HG02798 (cell line): ENCODE results near the gene FRMD4A.
"Not testable (repeated sequence)": the region's sequence is repeated elsewhere in the genome, so short reads cannot be mapped to it uniquely, and the experiment has no call there.

Source experiments
- ATAC-seq: cut with Tn5 transposase; IDR thresholded peaks from one replicate; pipeline ENCODE4 v1.9.1; 2021; ENCODE audit warnings: mild to moderate bottlenecking; ENCODE audit not compliant: unreplicated experiment, poor library complexity

Gene FRMD4A

DNA sequence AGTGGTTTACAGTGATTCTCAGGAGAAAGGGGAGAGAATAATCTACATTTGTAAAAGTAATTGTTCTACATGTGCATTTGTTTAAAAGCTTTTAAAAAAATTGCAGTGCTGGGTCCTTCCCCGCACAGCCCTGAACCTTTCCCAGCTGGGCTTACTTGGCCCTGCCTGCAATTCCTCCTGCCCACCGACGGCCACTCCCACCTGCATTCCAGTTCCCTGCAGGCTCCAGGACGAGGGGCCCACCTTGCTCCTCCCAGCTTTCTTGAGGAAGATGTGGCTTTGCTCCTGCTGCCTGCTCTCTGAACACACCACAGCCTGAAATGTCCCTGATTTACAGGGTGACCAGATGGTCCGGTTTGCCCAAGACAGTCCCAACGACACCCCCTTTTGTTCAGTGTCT, 521.3 kb downstream of the FRMD4A start:
- no peak for ATAC-seq

DNA sequence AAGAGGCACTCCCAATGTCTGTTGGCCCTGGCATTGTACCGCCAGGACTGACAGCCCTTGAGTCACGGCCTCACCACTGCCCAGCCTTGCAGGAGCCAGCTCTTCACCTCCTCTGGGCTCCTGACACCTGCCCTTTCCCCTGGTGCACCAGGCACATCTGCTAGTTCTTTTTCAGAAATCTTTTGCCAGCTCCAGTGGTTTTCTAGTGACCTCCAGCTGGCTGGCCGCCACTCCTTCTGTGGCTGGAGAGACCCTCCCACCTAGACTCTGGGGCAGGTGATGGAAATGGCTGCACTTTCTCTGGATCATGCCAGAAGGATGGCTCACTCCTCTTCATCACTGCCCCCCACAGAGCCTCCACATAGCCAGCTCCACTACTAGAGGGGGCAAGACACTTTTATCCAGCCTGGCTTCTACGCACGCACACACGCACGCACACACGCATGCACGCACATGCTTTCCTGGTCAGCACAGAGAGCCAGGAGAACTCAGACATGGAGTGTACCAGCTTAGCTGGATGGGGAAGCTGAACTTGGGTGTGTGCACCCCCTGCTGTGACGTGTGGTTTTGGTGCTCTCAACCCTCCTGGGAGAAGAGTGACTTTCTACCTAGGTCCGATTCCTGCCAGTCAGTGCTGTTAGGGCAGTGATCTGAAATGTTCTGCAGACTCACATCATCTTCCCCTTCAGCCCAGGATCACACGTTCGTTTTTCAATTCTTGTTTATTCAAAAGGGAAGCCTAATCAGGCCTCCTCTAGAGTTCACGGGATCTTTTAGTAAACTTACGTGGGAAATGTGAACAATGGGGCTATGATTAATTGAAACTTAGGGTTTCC, 522.0 kb downstream of the FRMD4A start:
- no peak for ATAC-seq

DNA sequence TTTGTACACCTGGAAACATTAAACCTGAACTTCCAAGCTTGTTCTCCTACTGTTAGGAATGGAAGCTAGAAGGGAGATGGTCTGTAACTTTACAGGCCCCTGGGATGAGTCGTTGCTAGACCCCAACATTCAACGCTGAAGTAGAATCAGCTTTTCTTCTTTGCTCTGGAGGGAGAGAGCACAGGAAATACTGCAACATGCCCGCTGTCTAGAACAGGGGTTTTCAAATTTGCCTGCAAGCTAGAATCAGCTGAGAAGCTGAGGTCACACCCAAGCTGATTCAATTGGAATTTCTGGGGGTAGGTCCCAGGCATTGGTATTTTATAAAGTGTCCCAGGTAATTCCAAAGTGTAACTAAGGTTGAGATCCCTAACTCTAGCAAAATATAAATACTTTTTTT, 524.3 kb downstream of the FRMD4A start:
- no peak for ATAC-seq

DNA sequence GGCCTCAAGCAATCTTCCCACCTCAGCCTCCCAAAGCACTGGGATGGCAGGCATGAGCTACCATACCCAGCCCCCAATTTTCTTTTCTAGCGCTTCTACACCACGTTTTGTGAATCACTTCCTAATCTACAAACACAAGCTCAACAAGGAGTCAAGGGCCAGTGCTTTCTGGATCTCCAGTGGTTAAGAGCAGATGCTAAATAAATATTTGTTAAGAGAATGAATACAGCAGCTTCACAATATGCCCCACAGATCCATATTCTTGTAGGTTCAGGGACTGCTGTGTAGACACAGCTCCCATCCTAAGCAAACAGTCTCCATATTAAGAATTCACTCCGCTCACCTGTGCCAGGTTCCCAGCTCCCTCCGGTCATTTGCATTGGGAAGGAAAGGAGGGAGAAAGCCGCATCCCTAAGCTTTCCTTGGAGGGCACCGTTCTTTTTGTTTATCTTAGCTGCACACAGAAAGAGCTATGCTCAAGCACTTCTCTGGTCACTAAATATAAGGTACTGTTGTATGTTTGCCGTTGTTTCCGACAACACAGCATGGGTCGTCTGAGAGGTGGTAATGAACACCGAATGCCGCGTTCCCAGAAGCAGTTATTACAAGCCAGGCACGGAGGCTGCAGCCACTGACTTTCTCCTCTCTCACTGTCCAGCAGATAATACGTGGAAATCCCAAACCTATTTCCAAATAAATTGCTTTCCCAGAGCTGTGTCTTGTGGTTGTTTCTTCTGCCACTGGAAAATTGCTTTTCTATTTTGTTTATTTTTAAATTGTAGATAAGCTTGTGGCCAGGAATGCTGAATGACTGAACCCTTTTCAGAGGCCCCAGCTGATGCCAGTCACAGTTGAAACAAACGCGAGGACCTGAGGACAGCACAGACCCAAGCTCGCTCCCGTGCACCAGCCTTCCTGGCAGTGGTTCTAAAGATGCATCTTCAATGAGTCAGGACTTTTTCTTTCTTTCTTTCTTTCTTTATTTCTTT, 526.9 kb downstream of the FRMD4A start:
- ATAC-seq = no peak

DNA sequence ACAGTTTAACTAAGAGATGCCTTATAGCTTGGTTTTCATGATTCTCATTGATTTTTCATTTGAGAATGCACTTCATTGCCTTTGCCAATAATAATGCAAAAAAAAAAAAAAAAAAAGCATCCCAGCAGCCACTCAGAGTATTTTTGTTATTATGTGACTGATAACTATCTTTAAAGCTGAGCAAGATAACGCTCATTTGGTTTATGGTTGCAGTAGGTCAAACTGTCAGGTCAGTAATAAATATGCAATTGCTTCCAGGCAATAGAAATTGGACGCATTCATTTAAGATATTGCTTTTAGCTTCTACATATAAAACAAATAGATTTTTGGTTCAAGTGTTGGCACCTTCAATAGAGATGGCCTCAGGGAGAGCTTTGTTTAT, 528.8 kb downstream of the FRMD4A start:
- no peak for ATAC-seq

DNA sequence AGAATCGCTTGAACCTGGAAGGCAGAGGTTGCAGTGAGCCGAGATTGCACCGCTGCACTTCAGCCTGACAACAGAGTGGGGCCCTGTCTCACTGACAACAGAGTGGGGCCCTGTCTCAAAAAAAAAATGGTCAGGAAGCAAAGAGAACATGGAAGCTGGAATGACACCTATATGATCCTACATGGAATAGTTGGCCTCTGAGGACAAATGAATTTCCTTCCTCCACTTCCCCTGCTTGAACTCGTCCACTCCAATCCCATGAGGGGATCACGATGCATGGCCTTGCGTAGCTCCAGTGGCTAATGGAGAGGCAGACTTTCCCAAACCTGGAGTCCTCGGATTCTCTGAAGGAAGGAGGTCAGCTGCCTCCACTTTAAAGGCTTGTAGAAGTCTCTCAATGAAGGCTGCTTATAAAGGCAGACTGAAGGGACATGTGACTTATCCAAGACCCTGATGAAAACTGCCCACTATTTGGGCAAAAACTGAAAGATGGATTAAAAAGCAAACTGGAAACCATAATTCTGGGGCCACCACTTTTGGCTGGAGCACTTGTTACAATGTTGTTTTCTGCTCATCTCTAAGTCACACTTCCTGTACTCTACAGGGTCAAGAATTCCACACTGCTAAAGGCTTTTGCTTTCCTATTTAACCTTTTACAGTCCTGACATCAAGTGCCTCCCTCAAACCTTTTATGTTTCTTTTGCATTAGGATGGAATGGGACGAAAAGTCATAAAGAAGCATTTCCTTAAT, 529.4 kb downstream of the FRMD4A start:
- no peak for ATAC-seq

DNA sequence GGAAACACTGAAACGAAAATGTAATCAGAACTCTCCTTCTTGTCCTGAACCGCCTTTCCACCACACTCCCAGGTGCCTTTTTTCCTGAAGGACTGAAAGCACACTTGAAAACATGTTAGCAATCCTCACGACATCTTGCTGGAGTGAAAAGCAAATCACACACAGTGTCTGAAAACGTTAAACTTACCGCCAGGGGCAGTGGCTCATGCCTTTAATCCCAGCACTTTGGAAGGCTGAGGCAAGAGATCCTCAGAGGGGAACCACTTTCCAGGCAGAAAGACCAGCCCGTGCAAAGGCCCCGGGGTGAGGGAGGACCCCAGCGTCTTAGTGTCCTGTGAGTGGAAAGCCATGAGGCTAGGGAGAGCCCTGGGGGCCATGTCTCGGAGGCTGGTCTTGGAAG, 533.6 kb downstream of the FRMD4A start:
- no peak for ATAC-seq

DNA sequence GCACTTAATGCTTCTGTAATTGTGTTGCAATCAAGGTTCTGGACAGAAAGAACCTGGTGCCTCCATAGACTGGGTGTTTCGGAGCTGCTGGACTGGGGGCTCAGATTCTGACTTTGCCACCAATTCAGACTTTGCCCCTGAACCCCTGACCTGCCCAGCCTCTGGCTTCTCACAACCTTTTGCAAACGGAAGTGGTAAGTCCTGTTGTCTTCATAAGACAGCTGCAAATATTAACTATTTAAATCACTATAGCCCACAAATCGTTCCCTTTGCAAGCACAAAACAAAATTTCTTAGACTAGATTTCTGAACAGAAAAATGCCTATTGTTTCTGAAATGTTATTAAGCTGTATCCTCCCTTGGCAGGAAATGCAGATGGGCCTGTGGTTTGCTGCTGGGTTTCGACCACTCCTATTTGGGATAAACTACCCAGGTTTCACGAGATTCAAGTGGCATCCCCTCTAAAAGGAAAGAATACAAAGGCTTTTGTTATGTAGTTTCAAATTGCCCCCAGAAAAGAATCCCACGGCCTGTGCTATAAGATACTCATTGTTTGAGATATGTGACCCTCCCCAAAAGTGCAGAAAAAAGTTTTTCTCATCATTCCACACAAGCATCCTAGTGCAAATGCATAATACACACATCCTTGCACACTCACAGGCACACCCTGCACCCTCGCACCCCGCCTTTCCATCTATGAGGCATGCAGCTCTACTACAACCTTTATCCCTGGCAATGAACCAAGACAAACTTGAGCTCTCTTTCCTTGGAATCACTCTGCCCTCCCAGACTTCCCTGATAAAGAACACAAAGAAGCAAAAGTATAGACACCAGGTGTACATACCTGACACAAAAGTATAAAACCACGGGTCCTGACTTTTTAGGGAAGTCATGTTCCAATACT, 534.8 kb downstream of the FRMD4A start:
- ATAC-seq = no peak

DNA sequence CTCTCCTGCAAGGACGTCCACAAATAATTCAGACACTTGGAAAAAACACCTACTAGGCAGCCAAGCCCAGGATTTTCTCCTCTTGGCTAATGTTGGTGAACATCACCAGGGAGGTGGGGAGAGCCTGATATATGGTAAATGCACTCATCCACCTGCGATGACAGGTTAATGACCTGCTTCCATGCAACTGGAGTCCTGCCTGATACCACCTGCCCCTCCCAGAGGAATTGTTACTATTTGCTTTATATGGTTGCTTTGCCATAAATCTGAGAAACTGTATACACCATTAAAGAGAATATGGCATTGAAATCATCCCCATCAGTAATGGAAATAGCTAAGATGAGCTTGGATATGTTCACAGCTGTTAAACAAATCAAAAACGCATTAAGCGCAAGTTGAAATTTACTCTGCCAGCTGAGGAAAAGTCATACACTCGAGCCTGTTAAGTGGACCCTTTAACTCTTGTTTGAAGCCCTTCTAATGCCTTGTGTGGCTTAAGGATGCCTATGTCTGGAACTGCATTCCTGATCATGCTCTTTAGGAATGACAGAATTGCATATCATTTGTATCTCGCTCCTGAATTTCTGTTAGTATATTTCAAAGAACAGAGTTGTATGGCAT, 535.6 kb downstream of the FRMD4A start:
- ATAC-seq = no peak

DNA sequence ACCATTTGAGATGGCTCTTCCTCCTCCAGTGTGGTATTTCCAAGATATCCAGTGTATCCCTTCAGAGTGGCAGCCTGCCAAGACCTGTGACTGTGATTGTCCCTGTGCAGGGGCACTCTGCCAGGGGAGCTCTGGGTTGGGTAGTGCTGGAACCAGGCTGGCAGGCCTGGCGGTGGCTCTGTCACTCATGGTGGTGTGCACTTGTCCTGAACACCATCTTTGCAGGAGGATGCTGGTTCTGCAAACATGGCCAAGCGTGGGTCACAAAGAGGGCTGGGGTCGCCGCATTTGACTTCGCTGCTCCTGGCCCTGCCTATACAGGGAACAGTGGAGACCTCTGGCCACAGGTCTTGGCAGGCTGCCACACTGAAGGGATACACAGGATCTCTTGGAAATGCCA, 538.7 kb downstream of the FRMD4A start:
- ATAC-seq = no peak

DNA sequence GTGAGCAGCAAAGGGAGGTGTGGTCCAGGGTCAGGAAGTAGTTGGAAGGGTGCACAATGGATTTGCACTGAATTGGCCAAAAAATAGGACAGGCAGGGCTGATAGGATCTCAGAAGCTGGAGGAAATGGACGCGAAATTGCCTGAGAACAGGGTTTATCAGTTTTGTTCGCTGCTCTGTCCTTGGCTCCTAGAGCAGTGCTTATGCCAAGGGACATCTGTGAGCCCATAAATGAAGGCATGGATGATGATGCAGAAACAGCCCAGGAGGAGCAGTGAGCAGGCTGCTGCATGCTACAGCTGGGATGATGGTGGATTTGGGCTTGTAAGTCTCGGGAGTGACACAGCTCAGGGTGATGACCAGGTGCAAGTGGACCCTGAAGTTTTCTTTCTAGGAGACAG, 539.2 kb downstream of the FRMD4A start:
- ATAC-seq = no peak

DNA sequence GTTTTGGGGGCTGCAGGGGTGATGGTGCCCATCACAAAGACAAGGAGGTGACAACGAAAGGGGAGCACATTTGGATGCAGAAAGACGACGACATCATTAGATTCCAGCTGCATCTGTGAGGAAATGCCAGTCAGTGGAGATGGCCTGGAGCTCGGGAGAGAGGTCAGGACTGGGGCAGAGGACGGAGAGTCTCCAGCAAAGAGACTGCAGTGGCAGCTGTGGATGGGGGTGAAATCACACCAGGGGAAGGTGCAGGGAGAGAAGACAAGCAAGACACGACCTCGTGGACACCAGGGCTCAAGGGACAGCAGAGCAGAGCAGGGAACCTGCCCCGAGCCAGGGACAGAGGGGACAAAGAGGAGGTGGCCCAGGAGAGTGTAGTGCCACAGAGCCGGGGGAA, 540.5 kb downstream of the FRMD4A start:
- no peak for ATAC-seq

DNA sequence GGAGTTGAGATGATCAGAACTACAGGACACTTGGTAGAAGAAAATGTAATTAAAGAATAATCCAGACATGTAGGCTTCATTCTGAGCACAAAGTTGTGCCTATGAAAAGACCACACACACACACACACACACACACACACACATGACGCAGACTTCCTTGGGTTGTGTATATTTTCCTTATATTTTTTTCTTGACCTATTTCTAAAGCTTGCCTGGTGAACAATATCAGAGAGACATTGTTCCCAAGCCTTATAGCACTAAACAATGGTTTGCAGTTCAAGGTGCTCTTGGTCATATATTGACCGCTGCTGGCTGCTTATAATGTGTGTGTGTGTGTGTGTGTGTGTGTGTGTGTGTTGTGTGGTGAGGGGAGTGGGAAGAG, 541.3 kb downstream of the FRMD4A start:
- ATAC-seq = no peak

DNA sequence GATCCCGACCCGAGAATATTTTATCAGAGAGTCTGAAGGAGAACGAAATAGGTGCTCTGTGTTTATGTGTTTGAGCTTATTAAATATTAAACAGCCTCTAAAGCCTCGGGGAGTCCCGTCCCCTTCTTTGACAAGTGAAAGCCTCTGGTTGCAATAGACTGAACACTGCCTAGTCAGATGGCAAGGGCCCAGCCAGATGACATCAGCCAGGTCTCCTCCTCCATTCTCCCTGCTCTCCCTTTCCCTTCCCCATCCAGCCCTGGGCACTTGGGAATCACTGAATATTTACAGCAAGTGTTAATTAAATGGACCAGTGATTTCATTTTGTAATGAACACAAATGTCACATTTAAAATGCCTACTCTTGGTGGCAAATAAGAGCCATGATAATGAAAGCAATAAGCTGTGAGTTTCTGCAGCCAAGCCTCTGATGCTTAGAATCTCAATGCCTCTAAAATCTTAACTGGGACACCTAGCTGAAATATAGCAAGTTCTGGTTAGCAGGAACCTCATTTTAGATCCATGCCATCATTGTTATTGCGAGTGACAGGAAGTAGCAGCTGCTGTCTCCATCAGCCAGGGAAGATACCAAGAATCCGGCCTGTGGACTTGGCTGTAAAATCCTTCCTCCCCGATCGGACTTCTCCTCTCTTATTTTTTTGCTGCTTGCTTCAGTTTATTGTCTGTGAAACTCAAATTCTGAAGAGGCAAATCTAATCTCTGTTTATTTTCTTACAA, 541.8 kb downstream of the FRMD4A start:
- no peak for ATAC-seq

DNA sequence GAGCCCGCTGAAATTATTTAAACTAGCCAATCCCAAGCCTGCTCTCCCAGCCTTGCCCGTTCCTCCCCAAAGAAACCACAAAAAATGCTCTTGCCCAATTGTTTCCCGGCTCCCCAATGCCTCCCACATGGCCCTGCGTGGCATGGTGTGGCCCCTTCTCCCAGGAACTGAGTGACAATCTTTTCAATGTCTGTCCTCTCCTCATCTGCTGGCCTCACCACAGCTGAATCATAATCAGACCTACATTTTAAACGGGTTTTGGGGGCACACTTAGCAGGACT, 542.5 kb downstream of the FRMD4A start:
- ATAC-seq = no peak

DNA sequence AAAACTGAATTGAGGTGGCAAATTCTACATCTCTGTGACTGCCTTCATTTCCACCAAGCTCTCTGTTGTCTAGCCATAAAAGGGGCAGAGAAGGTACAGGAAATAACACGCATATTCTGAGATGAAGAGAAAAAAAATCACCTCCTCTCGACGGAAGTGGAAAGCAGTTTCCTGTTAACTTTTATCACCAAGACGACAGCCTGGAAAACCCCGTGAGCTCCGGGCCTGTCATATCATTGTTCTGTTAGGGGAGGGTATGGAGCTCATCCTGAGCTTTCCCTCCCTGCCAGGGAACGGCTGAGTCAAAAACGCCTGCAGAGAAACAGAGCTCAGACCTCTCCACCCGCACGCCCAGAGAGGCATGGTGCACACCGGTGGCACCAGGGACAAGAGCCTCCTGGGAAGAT, 543.7 kb downstream of the FRMD4A start:
- peak; percentile 79 for ATAC-seq

DNA sequence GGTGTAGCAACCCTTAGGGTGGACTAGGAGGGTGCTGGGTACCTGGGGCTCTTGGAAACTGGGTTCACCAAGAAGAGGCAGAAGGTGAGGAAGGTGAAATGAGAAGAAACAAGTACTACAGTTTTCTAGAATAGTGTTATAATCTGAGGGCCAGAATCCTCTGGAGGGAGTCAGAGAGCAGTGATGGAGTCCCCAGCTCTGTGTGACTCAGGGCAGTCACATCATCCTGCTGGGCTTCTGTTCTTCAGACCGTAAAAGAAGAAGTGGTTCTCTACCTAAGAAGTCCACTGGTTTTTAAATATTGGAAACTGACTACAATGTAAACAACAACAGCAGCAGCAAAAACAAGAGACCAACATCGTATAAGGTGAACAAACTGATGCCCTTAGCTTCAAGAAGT, 546.7 kb downstream of the FRMD4A start:
- no peak for ATAC-seq

DNA sequence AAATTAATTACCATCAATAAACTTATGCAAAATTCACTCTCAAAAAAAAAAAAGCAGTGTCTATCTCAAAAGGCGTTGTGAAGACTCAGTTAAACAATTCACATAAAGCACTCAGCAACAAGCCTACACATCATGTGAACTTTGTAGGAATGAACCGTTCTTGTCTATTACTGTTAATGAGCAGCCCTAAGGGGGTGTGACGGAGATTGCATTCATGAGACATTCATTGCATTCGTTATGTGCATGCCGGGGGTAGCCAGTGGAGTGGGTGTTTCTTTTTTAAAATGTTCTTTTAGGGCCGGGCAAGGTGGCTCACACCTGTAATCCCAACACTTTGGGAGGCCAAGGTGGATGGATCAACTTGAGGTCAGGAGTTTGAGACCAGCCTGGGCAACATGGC, 551.0 kb downstream of the FRMD4A start:
- ATAC-seq = no peak

DNA sequence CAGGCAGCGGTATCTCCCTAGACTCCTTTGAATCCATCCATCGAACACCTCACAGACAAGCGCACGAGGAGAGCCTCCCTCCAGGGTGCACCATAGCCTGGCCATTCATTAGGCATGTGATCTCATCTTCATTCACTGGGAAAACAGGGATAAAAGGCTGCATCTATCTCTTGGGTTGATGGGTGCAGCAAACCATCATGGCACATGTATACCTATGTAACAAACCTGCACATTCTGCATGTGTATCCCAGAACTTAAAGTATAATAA, 552.1 kb downstream of the FRMD4A start:
- ATAC-seq = not testable (repeated sequence)
